GM10248 (cell line): ENCODE measurements around the gene GPR3.

Source experiments
- CTCF ChIA-PET: fragments of 300-600 bp; sonication (Branson Sonifier 250); formaldehyde crosslinking; extraction: SDS; loops from one replicate; lab custom pipeline; 2021; ENCODE audit warnings: antibody characterized with exemption; lab: Yijun Ruan, JAX
- POLR2A ChIA-PET: fragments of 350-650 bp; sonication (Branson Sonifier 250); formaldehyde crosslinking; extraction: SDS; loops from one replicate; lab custom pipeline; 2020; ENCODE audit warnings: antibody characterized with exemption; lab: Yijun Ruan, JAX
- DNase-seq: peaks from one replicate; pipeline ENCODE4 v3.0.0; 2012; ENCODE audit errors: extremely low spot score
- CTCF ChIP-seq: IDR thresholded peaks from 2 replicates; pipeline ENCODE4 v1.5.1; 2012; ENCODE audit warnings: mild to moderate bottlenecking, low read depth; ENCODE audit errors: extremely low read depth, missing control alignments, control extremely low read depth

The GPR3 gene

GRCh38 chr1:27348861-27349783 lies 43.3 kb upstream of the GPR3 start:
- peak; percentile 71 for DNase-seq
- ChIA-PET POLR2A (interaction anchor here (0.6 kb wide), 1 partner anchor 259 kb away, joined by 3 read pairs; no protein-coding TSS in a partner anchor), CTCF (interaction anchor here (0.7 to 2.3 kb wide), 4 partner anchors 9 to 303 kb away, joined by 3 to 17 read pairs (median 4); no protein-coding TSS in a partner anchor)
- no peak for TF ChIP-seq CTCF

GRCh38 chr1:27349784-27350662 lies 42.4 kb upstream of the GPR3 start:
- POLR2A ChIA-PET = no interaction called here

GRCh38 chr1:27350663-27351540 lies 41.5 kb upstream of the GPR3 start:
- no peak for TF ChIP-seq CTCF
- CTCF ChIA-PET = interaction anchor here (0.6 to 1.4 kb wide), 4 partner anchors 11 to 23 kb away, joined by 3 to 4 read pairs (median 4); no protein-coding TSS in a partner anchor
- DNase-seq = no peak

More at GRCh38 chr1:27349784-27350662, 42.4 kb upstream of the GPR3 start:
- TF ChIP-seq CTCF = no peak
- CTCF ChIA-PET = interaction anchor here (0.6 to 2.3 kb wide), 4 partner anchors 8 to 22 kb away, joined by 3 to 17 read pairs (median 4); no protein-coding TSS in a partner anchor
- peak; percentile 55 for DNase-seq

GRCh38 chr1:27351541-27352107 lies 40.8 kb upstream of the GPR3 start:
- ChIA-PET POLR2A (no interaction called here), CTCF (interaction anchor here (1.4 kb wide), 2 partner anchors 12 to 18 kb away, joined by 4 read pairs; no protein-coding TSS in a partner anchor)
- no peak for DNase-seq
- TF ChIP-seq CTCF = no peak

More at GRCh38 chr1:27350663-27351540, 41.5 kb upstream of the GPR3 start:
- POLR2A ChIA-PET = no interaction called here

GRCh38 chr1:27353166-27353565 lies 39.3 kb upstream of the GPR3 start:
- ChIA-PET POLR2A (no interaction called here), CTCF (interaction anchor here (0.7 to 9.1 kb wide), 10 partner anchors 10 to 69 kb away, joined by 3 to 112 read pairs (median 4); partner anchors contain the start of genes GPR3, MAP3K6 and SYTL1)
- no peak for TF ChIP-seq CTCF
- no peak for DNase-seq
